Measurements from ENCODE around the gene MAP7D2.

MAP7D2 gene

DNA sequence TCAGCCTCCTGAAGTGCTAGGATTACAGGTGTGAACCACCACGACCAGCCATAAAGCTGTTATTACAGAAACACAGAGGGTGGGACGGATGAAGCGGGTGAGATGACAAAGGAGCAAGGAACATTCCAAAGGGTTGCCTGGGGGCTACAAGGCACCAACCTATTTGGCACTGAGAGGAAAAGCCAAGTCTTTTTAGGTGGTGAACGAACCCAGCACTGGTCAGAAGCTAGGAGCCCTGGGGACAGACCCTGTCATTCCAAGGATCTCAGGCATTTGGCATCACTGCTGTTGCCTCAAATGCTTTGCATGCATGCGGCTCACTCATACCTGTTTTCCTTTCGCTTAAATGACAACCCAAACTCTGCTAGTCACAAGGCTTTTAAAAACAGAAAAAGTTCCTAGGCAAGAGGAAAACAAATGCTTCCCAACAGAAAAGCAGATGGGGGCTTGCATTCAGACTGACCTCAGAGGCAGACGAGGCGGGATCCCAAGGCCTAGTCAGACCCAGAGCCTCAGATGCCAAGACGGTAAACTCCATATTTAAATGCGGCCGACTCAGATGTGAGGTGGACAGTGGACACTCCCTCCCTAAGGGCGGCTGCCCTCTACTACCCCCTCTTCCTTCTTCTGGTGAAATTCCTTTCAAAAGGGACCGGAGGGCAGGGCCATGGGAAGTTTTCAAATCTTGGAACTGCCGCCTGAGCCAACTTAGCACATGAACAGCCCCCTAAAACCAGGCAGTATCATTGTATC, 4.5 kb downstream of the MAP7D2 start:
- no peak for FAIRE-seq

DNA sequence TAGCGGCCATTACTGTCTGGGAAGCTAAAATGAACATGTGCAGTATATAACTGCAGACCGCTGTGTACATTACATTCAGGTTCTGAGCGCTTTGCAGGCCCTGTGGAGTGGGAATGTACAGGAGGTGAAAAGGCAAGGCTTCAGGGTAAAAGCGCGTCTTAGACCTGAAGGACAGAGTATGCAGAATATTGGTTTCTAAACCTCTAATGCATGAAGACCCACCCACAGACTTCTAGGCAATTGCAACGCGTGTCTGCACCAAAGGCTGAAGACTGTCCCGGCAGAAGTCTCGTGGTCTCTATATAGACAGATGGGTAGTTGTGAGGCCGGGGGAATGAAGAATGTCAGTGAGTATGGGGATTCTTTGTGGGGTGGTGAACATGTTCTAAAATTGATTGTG, 5.4 kb downstream of the MAP7D2 start:
- no peak for FAIRE-seq

DNA sequence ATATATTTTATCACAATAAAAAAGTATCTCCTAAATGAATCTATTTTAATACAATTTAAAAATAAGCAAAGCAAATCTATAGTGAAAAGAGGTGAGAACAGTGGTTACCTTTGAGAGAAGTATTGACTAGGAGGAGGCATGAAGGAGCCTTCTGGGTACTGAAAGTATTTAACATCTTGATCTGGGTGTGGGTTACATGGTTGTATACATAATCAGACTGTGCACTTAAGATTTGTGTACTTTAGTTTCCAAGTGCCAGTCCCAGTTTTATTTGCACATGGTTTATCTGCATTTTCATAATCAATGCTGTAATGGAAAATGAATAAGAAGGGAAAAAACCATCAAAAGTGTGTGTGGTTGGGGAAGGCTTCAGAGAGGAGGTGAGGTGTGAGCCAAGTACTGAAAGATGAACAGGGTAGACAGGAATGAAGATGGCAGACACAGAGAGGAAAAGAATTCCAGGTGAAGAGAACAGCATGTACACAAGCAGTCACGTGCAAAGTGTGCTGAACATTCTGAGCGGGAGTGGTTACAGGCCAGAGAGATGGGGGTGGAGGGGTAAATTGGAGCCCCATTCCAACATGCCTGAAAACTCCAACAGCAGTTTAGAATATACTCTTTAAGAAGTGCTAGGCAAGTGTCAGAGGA, 14.6 kb downstream of the MAP7D2 start:
- FAIRE-seq: no peak

DNA sequence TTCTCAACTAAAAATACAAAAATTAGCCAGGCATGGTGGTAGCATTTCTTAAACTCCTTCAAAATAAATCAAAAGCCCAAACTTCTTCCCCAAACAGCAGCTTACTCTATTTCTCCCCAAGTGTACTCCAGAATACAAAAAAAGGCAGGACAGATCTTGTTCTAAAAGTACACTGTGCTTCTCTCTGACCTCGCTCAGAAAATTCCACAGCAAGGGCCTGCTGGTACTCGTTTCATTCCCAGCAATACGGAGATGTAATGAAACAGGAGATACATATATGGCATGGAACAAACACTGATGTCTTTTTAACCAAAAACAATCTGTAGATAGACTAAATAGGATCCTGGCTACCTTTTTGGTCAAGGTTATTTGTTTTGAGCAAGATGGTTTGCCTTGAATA, 25.2 kb downstream of the MAP7D2 start:
- FAIRE-seq: no peak

DNA sequence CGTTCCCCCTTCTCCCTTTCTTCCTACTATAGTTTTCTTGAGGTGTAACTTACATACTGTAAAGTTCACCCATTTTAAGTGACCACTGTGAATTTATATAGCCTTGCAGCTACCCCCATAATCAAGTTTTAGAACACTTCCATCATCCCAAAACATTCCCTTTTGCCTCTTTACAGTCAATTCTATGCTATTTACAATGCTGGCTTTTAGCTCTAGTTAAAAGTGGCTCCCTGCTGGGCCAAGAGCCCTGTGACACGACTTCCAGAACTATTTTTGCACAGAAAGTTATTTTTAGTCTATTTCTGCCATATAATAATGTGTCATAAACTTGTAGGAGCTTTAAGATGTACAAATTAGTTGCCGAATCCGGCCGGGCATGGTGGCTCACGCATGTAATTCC, 26.9 kb downstream of the MAP7D2 start:
- no peak for FAIRE-seq

DNA sequence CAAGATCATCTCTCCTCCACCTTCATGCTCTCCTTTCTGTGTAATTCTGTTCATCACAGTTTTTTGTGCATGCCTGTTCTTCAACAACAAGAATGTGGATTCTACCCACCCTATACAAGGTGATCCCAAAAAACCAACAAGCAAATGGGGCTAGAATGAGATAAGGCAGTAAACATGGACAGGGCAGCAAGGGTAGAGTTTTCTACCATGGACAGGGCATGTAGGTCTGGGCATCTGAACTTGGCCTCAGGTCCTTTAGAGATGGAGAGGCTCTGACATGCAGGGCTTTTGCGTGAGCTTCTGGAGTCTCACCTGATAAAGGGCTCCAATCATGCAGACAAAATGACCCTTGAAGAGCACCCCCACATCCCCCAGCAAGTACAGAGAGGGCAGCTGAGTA, 36.4 kb downstream of the MAP7D2 start:
- no peak for FAIRE-seq

DNA sequence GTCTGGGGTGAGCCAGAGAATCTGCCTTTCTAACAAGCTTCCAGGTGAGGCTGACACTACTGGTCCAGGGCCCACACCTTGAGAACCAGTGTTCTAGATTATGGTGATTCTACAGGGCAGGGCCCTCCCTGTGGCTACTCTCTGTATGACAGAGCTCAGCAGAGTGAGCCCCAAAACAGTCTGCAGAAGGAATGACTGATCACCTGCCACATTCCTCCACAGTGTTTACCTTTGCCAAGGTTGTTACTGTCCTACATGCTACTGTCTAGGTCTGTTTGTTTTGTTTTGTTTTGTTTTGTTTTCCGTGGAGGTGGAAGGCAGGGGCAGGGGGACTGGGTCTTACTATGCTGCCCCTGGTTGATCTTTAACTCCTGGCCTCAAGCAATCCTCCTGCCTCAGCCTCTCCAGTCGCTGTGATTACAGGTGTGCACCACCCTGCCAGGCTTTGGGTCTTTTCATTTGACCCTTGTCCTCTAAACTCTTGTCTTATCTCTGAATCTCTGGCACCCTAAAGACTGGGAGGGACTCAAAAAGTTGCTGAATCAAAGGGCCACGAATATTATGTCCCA, 45.1 kb downstream of the MAP7D2 start:
- FAIRE-seq: no peak

DNA sequence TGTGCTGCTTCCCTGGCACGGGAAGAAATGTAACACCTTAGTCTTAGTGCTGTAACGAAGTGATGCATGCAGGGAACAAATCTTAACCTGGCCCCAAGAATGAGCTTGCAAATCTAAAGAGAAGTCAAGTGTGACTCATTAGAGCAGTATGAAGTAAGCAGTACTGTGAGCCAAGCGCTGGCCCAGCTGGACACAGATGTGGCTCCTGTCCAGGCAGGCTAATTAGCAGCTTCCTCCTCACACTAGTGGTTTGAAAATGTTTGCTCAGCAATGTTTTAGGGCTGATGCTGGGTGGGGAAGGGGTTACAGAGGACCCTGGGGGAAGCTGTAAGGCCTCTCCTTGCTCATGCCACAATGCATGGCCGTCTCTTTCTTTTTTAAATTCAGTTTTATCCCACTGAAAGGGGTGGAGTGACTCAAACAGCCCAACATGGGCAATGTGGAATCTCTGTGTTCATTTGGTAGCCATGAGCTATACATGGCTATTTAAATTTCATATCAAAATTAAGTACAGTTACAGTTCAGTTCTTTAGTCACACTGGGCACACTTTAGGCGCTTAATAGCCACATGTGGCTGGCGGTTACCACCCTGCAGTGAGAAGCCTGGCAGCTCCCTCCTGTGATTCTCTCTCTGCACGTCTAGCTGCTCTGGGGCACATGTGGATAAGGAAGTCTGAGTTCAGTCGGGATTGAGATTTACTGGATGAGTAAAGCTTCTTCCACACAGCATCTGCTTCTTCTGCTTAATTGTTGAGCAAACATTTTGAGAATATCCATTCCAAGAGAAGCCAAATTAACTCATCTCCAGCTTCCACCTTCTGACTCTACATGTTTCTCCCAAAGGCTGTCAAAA, 48.8 kb downstream of the MAP7D2 start:
- no peak for FAIRE-seq

DNA sequence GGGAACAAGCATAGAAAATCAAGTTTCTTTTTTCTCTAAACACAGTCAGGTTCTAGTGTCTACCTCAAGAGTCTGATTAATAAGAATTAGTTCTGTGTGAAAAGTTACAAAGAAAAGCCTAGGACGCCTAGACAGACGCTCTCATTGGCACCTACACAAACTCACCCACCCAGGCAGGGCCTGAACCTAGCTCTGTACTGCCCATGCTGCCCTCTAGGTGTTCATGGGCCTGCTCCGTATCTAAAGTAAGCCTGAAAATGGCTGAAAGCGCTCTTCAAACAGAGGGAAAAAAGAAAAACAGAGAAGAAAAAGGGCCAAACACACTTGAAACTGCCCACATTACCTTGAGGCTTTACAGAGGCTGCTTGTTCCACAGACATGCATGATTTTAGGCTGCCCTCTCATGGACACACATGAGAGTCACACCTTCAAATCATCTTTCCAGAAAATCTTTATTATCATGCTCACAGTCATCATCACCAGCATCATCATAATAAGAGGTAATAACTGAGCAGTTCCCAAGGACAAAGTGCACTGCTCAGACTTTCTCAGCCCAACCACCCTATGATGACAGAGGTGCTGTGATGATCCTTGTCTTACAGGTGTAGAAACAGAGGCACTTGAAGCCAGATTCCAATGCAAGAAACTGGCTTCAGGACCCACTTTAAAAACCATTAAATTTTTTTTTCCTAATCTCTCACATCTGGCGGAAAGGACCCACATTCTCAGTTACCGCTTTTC, 49.6 kb downstream of the MAP7D2 start:
- FAIRE-seq: peak; percentile 48

DNA sequence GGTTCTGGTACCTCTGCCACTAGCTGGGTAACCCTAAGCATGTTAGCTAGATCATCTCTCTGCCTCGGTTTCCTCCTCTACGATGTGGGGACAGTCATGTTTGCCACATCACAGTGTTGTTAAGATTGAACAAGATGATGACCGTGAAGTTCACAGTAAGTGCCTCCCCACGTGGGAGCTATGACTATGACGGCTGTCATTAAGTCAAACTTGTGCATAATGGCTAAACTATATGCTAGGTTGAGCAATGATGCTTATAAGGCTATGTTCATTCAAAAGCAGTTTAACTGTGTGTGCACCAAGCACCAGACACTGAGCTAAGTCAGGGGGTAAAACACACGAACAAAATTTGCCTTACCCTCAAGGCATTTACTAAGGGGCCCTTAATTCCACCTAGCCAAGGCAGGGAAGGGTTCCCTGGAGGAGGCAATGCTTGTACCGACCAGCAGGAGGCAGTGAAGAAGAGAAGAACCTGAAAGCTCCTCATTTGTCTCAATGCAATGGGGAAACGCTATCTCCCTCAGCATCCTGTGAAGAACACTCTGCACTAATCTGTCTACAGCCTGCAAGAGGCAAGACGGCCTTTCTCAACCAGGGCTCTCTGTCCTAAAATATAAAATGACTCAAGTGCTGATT, 52.9 kb downstream of the MAP7D2 start:
- FAIRE-seq: no peak

DNA sequence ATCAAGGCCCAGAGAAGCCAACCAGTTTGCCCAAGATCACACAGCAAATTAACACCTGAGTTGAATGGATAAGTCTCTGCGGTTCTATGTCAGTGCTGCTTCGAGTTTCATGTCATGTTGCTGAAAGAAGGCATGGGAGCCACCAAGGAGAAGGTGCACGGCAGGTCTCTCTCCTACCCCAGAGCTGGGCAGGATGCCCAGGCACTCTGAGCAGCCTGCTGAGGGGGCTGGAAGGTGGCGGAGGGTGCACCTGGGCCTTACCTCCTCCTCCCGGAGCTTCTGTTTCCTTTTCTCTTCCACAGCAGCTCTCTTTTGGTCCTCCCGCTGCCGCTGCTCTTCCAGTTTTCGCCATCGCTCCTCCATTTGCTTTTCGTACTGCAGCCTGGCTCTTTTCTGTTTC, 53.6 kb downstream of the MAP7D2 start:
- FAIRE-seq: no peak

DNA sequence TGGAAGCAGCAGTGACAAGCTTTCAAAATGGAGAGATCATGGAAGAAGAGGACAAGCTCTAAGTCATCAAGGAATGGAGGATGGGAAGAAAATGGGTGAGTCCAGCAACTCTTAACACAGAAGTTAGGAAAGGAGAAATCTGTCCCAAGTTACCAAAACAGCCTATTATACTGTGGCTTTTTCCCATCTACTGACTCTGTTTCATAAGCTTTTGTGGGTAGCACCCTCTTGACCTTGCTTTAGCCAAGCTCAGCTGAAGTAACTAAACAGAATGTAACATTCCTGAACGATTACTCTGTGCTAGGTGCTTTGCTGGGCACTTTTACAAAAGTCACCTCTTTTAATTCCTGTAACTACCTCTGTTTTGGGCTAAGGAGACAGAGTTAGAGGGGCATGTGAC, 54.9 kb downstream of the MAP7D2 start:
- FAIRE-seq: no peak

DNA sequence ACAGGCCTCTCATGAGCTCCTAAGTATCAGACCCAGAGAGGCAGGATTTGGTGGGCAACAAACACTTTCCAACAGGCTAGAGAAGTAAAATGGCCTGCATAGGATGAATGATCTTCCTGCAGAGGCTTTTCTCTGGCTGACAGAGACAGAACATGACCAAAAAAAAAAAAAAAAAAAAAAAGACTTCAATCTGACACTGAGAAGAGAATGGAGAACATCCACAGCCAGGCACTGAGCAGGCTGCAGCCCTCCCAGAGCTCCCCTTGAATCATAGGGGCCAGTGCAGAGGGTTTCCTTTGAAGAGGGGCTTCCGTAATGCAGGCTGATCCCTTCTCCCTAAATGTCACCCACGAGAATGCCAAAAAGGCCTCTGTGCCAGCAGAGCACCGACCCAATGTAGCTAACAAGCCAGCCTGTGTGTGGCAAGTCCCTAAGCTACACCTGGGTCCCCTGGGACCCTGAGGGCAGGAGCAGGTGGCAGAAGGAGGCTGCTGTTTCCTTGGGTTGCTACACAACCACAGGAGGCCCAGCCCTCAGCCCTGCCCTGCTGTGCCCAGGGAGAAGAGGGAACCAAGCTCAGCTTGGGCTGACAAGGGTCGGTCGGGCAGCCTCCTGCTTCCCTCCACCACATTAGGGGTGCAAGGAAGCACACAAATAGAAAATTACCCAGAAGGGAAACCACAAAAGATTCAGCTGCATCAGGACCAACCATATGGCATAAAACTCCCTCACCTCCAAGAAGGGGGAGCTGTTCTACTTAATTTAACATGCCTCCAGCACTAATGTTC, 55.6 kb downstream of the MAP7D2 start:
- FAIRE-seq: no peak

DNA sequence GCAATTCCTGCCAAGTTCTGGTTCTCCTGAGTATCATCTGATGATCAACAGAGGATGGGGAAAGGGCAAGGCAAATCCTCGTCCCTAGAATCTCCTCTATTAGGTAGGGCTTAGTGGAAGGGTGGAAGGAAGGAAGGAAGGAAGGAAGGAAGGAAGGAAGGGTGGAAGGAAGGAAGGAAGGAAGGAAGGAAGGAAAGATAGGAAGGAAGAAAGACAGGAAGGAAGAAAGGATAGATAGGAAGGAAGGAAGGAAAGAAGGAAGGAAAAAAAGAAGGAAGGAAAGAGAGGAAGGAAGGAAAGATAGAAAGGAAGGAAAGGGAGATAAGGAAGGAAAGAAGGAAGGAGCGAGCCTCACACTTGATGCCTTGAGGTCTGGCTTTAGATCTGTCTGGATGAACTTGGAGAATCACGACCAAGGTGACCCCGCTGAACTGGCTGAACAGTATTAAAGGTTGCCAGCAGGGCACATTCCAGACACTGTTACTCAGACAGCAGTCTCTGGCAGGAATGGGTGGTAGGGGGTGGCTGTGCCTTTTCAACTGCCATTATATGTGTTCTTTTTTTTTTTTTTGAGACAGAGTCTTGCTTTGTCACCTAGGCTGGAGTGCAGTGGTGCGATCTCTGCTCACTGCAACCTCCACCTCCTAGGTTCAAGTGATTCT, 57.1 kb downstream of the MAP7D2 start:
- FAIRE-seq: no peak

DNA sequence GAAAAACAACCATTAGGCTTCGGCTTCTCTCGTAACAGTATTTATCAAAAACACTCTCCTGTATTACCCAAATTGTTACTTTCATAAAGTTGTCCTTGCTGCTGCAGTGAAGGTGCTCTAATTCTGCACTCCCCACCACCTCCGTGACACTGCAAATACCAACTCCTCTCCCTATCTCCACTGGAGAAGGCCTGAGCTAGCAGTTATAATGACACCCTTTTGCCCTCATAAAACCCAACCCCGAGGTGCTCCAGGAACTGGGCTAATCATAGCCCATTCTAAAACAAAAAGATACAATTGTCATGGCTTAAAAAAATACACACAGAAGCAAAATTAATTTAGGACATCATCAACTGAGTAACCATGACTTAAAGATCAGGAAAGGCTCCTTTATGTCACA, 59.2 kb downstream of the MAP7D2 start:
- no peak for FAIRE-seq

DNA sequence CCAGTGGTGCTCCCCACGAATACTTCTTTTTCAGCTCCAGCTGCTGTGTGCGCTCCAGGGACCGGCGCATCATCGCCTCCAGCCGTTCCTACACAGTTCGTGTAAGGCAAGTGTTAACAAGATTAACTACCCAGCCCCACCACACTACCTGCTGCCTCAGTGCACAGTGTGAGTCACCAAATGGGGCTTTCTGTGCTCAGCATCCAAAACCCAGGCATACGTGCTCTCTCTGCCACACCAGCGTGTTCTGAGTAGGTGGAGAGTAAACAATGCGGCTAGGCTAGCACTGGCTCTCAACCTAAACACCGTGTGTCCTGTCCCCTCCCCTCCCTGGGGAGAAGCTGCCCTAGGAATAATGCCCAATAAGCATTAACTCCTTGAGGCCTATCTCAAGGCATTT, 60.0 kb downstream of the MAP7D2 start:
- FAIRE-seq: no peak

DNA sequence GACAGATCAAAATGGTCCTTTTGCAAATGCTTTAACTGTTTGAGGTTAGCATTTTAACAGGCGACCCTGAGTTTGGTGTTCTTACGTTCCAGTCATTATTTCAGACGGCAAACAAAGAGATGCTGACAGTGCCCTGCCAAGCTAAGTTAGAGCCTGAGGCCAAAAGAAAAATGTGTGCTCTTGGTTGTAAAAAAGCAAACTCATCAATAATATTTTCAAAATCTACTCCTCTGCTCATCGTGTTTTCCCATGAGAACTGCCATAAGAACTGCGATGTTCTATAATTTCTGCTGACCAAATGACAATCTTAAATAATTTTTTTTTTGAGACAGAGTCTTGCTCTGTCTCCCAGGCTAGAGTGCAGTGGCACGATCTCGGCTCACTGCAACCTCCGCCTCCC, 63.2 kb downstream of the MAP7D2 start:
- FAIRE-seq: no peak

DNA sequence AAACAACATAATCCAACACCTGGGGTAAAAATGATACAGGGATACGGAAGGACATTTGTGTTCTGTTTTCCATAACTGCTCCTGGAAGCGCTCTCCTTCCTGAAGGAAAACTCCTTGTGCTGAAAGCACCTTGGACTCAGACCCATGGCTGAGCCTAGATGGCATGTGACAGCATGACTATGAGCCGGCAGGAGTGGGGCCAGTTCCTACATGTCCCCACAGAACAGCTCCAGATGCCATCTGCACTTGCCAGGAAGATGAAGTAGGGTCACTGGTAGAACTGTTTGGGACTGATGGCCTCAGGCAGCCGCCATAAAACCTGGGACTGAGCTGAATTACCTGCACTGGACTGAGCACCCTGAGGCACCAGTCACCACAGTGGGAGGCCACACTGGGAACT, 69.8 kb downstream of the MAP7D2 start:
- no peak for FAIRE-seq

DNA sequence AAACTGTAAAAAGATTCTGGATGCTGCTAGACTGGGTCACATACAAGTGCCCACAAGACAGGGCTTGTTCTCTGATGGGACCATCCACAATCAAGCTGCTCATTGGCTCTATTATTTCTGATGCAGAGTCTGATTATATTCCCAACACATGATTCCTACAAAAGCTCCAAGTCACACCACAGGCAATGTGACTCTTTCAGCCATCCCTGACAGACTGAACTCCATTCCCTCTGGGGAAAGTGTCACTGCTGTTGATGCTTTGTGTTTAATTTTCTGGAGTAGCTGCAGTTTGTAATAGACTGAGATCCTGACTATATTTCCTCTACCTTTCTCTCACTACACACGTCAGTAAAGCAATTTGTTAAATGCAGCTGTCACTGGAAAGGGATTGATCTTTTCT, 70.5 kb downstream of the MAP7D2 start:
- no peak for FAIRE-seq

DNA sequence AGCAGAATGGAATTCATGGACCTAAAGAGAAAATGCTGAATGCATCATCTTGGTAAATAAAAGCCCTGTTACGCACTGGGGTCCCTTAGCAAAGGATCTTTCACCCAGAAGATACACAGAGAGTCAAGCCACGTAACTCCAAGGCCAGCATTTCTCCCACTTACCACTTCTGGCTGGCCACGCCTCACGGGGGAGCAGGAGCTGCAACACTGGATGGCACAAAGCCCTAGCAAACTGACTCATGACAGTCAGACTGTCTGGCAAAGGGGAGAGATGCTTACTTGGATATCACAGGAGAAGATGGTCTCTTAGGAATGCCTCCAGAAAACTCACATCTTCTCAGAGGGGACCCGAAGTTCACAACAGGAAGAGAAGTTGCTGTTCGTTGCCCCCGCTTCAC, 74.5 kb downstream of the MAP7D2 start:
- no peak for FAIRE-seq

DNA sequence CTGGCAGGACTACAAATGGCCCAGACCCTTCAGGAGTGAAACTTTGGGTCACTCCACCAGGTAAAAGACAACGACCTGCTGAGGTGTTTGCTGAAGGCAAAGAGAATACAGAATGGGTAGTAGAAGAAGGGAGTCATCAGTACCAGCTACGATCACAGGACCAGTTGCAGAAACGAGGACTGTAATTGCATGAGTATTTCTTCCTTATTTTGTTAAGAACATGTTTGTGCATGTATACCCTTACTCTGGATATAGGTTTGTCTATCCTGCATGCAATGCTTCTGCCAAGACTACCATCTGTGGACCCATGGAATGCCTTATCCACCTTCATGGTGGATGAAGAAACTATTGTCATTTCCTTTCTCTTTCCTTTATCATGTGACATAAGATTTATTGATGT, 77.7 kb downstream of the MAP7D2 start:
- no peak for FAIRE-seq

Data from G401.6 (cell line).